Calu3 (cell line): ENCODE results near the gene AHI1. TPM values are rescaled to one million over a fixed set of nuclear protein-coding genes. Genes with fewer than 3 reads are reported as not detected.

Source experiments
- BruUV-seq: library from RNA; stranded (reverse); fragments of 400-500 nt; replicated peaks from 2 replicates; lab custom pipeline; 2021; lab: Mats Ljungman, UMichigan
- CTCF ChIA-PET: fragments of 300-600 bp; sonication (Branson Sonifier 250); formaldehyde crosslinking; loops from one replicate; lab custom pipeline; 2022; ENCODE audit warnings: antibody characterized with exemption; lab: Charles Lee
- DNase-seq: peaks from one replicate; pipeline ENCODE4 v3.0.0; 2022
- H3K27ac Mint-ChIP-seq: one replicate; pipeline ENCODE4 v1.8.0; 2022; ENCODE audit warnings: mixed read lengths; ENCODE audit not compliant: unreplicated experiment
- H3K27me3 Mint-ChIP-seq: one replicate; pipeline ENCODE4 v1.8.0; 2022; ENCODE audit warnings: mixed read lengths; ENCODE audit not compliant: unreplicated experiment
- H3K36me3 Mint-ChIP-seq: one replicate; pipeline ENCODE4 v1.8.0; 2022; ENCODE audit warnings: mild to moderate bottlenecking, moderate library complexity, mixed read lengths; ENCODE audit not compliant: insufficient read depth, unreplicated experiment
- H3K4me1 Mint-ChIP-seq: one replicate; pipeline ENCODE4 v1.8.0; 2022; ENCODE audit warnings: mild to moderate bottlenecking, low read depth, mixed read lengths; ENCODE audit not compliant: unreplicated experiment
- H3K4me3 Mint-ChIP-seq: one replicate; pipeline ENCODE4 v1.8.0; 2022; ENCODE audit warnings: mild to moderate bottlenecking, low read depth, moderate library complexity, mixed read lengths; ENCODE audit not compliant: unreplicated experiment
- H3K9me3 Mint-ChIP-seq: one replicate; pipeline ENCODE4 v1.8.0; 2022; ENCODE audit warnings: low read depth, mixed read lengths; ENCODE audit not compliant: unreplicated experiment
- intact Hi-C: fragments of 100-400 bp; cut with micrococcal nuclease; formaldehyde crosslinking; loops from one replicate; pipeline ENCODE4 v1.10.0; 2022; ENCODE audit not compliant: unreplicated experiment
- total RNA-seq: library from RNA; stranded (reverse); gene quantifications from 2 replicates; pipeline ENCODE4 v1.2.3, GENCODE V29; 2022
- TF ChIP-seq, protein P1 (sequence below): fragments of 200-600 bp; IDR thresholded peaks from one replicate; pipeline ENCODE4 v1.8.0; 2022; ENCODE audit warnings: antibody characterized with exemption; ENCODE audit not compliant: unreplicated experiment

AHI1 gene
- total RNA-seq, 1 experiment from 2014 or later = 18.0 TPM

GRCh38 chr6:135478626-135479025, 18.9 kb downstream of the AHI1 start:
- H3K4me1 Mint-ChIP-seq = no peaks in the 10 kb centered on the region
- CTCF ChIA-PET = no interaction called here
- no peaks in the 10 kb centered on the region for H3K27me3 Mint-ChIP-seq
- TF ChIP-seq, protein P1, sequence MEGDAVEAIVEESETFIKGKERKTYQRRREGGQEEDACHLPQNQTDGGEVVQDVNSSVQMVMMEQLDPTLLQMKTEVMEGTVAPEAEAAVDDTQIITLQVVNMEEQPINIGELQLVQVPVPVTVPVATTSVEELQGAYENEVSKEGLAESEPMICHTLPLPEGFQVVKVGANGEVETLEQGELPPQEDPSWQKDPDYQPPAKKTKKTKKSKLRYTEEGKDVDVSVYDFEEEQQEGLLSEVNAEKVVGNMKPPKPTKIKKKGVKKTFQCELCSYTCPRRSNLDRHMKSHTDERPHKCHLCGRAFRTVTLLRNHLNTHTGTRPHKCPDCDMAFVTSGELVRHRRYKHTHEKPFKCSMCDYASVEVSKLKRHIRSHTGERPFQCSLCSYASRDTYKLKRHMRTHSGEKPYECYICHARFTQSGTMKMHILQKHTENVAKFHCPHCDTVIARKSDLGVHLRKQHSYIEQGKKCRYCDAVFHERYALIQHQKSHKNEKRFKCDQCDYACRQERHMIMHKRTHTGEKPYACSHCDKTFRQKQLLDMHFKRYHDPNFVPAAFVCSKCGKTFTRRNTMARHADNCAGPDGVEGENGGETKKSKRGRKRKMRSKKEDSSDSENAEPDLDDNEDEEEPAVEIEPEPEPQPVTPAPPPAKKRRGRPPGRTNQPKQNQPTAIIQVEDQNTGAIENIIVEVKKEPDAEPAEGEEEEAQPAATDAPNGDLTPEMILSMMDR = no peak
- H3K9me3 Mint-ChIP-seq = peaks cover 10% of the 10 kb centered on the region
- H3K4me3 Mint-ChIP-seq = no peak overlapping the region
- intact Hi-C loops = no loop called here
- H3K27ac Mint-ChIP-seq = no peak overlapping the region
- DNase-seq = no peak
- no TSS peak for BruUV-seq
- H3K36me3 Mint-ChIP-seq = peaks cover 22% of the 10 kb centered on the region

GRCh38 chr6:135475292-135475886, 22.2 kb downstream of the AHI1 start:
- TF ChIP-seq, protein P1 = no peak
- CTCF ChIA-PET = no interaction called here
- H3K4me1 Mint-ChIP-seq = no peaks in the 10 kb centered on the region
- peaks cover 19% of the 10 kb centered on the region for H3K36me3 Mint-ChIP-seq
- BruUV-seq = no TSS peak
- peaks cover 5% of the 10 kb centered on the region for H3K9me3 Mint-ChIP-seq
- no peaks in the 10 kb centered on the region for H3K27me3 Mint-ChIP-seq
- no peak overlapping the region for H3K27ac Mint-ChIP-seq
- H3K4me3 Mint-ChIP-seq = no peak overlapping the region
- DNase-seq = no peak
- intact Hi-C loops = loop anchor here (2.0 kb wide), 1 partner anchor 19 kb away; no protein-coding TSS in a partner anchor

DNA sequence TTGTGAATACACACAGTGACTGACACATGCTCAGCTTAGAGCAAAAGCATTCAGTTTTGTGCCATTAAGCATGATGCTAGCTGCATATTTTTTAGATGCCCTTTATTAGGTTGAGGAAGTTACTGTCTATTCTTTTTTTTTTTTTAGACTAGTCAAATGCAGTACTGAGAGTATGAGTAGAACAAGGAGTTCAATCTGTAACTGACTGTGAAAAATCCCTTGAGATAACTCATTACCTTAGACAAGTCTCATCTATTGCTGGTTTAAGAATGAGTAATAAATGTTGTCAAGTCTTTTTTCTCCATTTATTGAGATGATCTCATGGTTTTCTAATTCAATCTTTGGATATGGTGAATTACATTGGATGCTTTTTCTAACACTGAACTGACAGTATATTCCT, 23.2 kb downstream of the AHI1 start:
- Mint-ChIP-seq H3K36me3 (peaks cover 12% of the 10 kb centered on the region), H3K4me1 (no peaks in the 10 kb centered on the region), H3K27ac (no peak overlapping the region), H3K4me3 (no peak overlapping the region), H3K9me3 (peaks cover 5% of the 10 kb centered on the region), H3K27me3 (no peaks in the 10 kb centered on the region)
- no TSS peak for BruUV-seq
- intact Hi-C loops = loop anchor here (2.0 kb wide), 1 partner anchor 20 kb away; no protein-coding TSS in a partner anchor
- CTCF ChIA-PET = no interaction called here
- TF ChIP-seq, protein P1 = no peak
- DNase-seq = no peak

GRCh38 chr6:135465903-135466302, 31.6 kb downstream of the AHI1 start:
- Mint-ChIP-seq H3K27ac (no peak overlapping the region), H3K27me3 (no peaks in the 10 kb centered on the region), H3K36me3 (no peaks in the 10 kb centered on the region), H3K9me3 (no peaks in the 10 kb centered on the region), H3K4me3 (no peak overlapping the region), H3K4me1 (no peaks in the 10 kb centered on the region)
- intact Hi-C loops = no loop called here
- CTCF ChIA-PET = no interaction called here
- no TSS peak for BruUV-seq
- TF ChIP-seq, protein P1 = no peak
- no peak for DNase-seq
